SK-N-SH (cell line): ENCODE measurements around the gene NPAS1.

Source experiments
- CTCF ChIP-seq: fragments of 200-600 bp; sonication (generic); IDR thresholded peaks from 2 replicates; pipeline ENCODE4 v1.6.1; 2017; ENCODE audit warnings: antibody characterized with exemption, mild to moderate bottlenecking, moderate library complexity
- EZH2phosphoT487 ChIP-seq: fragments of 200-600 bp; sonication (generic); IDR thresholded peaks from 2 replicates; pipeline ENCODE4 v1.6.1; 2017; ENCODE audit warnings: low read depth, mixed run types, mild to moderate bottlenecking, antibody characterized with exemption, moderate library complexity, borderline replicate concordance
- FOXM1 ChIP-seq: IDR thresholded peaks from 2 replicates; pipeline ENCODE4 v1.4.0; 2012; ENCODE audit warnings: low read depth, mild to moderate bottlenecking
- GABPA ChIP-seq: IDR thresholded peaks from 2 replicates; pipeline ENCODE4 v1.4.0; 2012; ENCODE audit warnings: low read depth, mild to moderate bottlenecking
- JUND ChIP-seq: IDR thresholded peaks from 2 replicates; pipeline ENCODE4 v1.4.0; 2012
- MAX ChIP-seq: IDR thresholded peaks from 2 replicates; pipeline ENCODE4 v1.4.0; 2012; ENCODE audit warnings: low read depth
- RAD21 ChIP-seq: IDR thresholded peaks from 2 replicates; pipeline ENCODE4 v1.6.1; 2012; ENCODE audit warnings: mild to moderate bottlenecking, low read length
- TF ChIP-seq, protein P1 (sequence below): fragments of 150-350 bp; IDR thresholded peaks from 2 replicates; pipeline ENCODE4 v1.6.1; 2017; ENCODE audit warnings: antibody characterized with exemption, low read length, low read depth, borderline replicate concordance

- TF ChIP-seq, protein P1, sequence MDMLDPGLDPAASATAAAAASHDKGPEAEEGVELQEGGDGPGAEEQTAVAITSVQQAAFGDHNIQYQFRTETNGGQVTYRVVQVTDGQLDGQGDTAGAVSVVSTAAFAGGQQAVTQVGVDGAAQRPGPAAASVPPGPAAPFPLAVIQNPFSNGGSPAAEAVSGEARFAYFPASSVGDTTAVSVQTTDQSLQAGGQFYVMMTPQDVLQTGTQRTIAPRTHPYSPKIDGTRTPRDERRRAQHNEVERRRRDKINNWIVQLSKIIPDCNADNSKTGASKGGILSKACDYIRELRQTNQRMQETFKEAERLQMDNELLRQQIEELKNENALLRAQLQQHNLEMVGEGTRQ: no peak
- TF ChIP-seq CTCF: no peak
- no peak for TF ChIP-seq MAX
- TF ChIP-seq GABPA: no peak
- no peak for TF ChIP-seq FOXM1
- no peak for TF ChIP-seq RAD21
- TF ChIP-seq JUND: no peak
- no peak for TF ChIP-seq EZH2phosphoT487
Measured at GRCh38 chr19:47057328-47057727, 37.7 kb downstream of the NPAS1 start.
